ENCODE results near the gene CACNA2D3.

Gene CACNA2D3

GRCh38 chr3:54494209-54494608 lies 371.9 kb downstream of the CACNA2D3 start:
- no peak overlapping the region for H3K4me2 ChIP-seq (ENCODE audit: low read length)
- no peaks in the 10 kb centered on the region for H3K4me1 ChIP-seq (ENCODE audit: control insufficient read depth, low read depth, low read length)
- H2BK15ac ChIP-seq (replicated peaks; ENCODE audit: low read depth), result no peak overlapping the region
- DNase-seq, result no peak
- H4K8ac ChIP-seq (ENCODE audit: low read depth, low read length), result no peak overlapping the region
- H3K27ac ChIP-seq (ENCODE audit: low read depth, low read length), result no peak overlapping the region
- no CpG with 5 or more reads among the region's 4 CpGs for WGBS (ENCODE audit: extremely low coverage, insufficient coverage, low lambda C conversion rate)
- H4K5ac ChIP-seq (ENCODE audit: low read length), result no peak overlapping the region
- no peak overlapping the region for H2BK5ac ChIP-seq (ENCODE audit: low read length)
- no peak overlapping the region for H3K9ac ChIP-seq (ENCODE audit: low read length)
- H3K79me2 ChIP-seq (ENCODE audit: control insufficient read depth, insufficient read depth, low read length), result no peaks in the 10 kb centered on the region
- H3K18ac ChIP-seq (ENCODE audit: low read length), result no peak overlapping the region
- H3K23ac ChIP-seq (ENCODE audit: low read length), result no peak overlapping the region
- no peak overlapping the region for H2BK120ac ChIP-seq (ENCODE audit: low read depth, low read length)
- H3K4ac ChIP-seq (ENCODE audit: low read depth, low read length), result no peak overlapping the region
- no peaks in the 10 kb centered on the region for H3K36me3 ChIP-seq (ENCODE audit: control insufficient read depth, insufficient read depth, low read length)
- no peak overlapping the region for H2AK5ac ChIP-seq (ENCODE audit: low read length)
- H3K4me3 ChIP-seq (ENCODE audit: low read length), result no peak overlapping the region
- no peaks in the 10 kb centered on the region for H3K79me1 ChIP-seq (ENCODE audit: low read length)
- no peak overlapping the region for H3K56ac ChIP-seq (ENCODE audit: low read length)
- no peaks in the 10 kb centered on the region for H3K27me3 ChIP-seq (ENCODE audit: insufficient read depth, low read length, poor library complexity)

- no CpG with 5 or more reads among the region's 3 CpGs for WGBS (ENCODE audit: extremely low coverage, insufficient coverage, low lambda C conversion rate)
- H3K27me3 ChIP-seq (ENCODE audit: insufficient read depth, low read length, poor library complexity), result no peaks in the 10 kb centered on the region
- H4K5ac ChIP-seq (ENCODE audit: low read length), result no peak overlapping the region
- H3K27ac ChIP-seq (ENCODE audit: low read depth, low read length), result no peak overlapping the region
- H3K4me3 ChIP-seq (ENCODE audit: low read length), result no peak overlapping the region
- no peaks in the 10 kb centered on the region for H3K36me3 ChIP-seq (ENCODE audit: control insufficient read depth, insufficient read depth, low read length)
- no peak overlapping the region for H2AK5ac ChIP-seq (ENCODE audit: low read length)
- no peaks in the 10 kb centered on the region for H3K79me2 ChIP-seq (ENCODE audit: control insufficient read depth, insufficient read depth, low read length)
- H2BK120ac ChIP-seq (ENCODE audit: low read depth, low read length), result no peak overlapping the region
- H4K8ac ChIP-seq (ENCODE audit: low read depth, low read length), result no peak overlapping the region
- no peak overlapping the region for H3K18ac ChIP-seq (ENCODE audit: low read length)
- no peak overlapping the region for H2BK5ac ChIP-seq (ENCODE audit: low read length)
- H3K4me2 ChIP-seq (ENCODE audit: low read length), result no peak overlapping the region
- H3K4me1 ChIP-seq (ENCODE audit: control insufficient read depth, low read depth, low read length), result no peaks in the 10 kb centered on the region
- H3K9ac ChIP-seq (ENCODE audit: low read length), result no peak overlapping the region
- no peak overlapping the region for H3K56ac ChIP-seq (ENCODE audit: low read length)
- no peak overlapping the region for H2BK15ac ChIP-seq (replicated peaks; ENCODE audit: low read depth)
- no peak overlapping the region for H3K4ac ChIP-seq (ENCODE audit: low read depth, low read length)
- no peak for DNase-seq
- H3K23ac ChIP-seq (ENCODE audit: low read length), result no peak overlapping the region
- no peaks in the 10 kb centered on the region for H3K79me1 ChIP-seq (ENCODE audit: low read length)
Measured at GRCh38 chr3:54506603-54507002, 384.3 kb downstream of the CACNA2D3 start.

DNA sequence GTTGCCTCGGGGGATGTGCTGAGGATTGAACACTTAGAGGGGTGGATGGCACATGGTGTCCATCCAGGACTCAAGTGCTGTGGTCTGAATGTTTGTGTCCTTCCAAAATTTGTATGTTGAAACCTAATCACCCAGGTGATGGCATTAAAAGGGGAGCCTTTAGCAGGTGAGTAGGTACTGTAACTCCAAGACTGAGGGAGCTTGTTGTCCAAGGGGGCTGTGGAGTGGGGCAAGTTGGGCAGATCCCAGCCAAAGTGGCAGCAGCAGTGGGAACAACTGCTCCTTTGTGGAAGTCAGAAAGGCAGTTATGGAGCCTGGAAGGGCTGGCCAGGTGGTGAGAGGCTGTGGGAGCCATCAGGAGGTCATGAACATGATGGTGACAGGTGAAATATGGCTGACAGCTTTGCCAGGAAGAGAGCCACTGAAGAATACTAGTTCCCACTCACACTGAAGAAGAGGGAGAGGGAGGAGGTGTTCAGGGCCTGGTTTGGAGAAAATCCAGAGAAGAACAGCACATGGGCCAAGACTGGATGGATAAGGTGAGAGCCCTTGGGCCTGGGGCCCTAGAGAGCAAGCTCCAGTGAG lies 385.6 kb downstream of the CACNA2D3 start:
- DNase-seq, result no peak
- Histone ChIP-seq H3K4ac (ENCODE audit: low read depth, low read length) (no peak overlapping the region), H3K18ac (ENCODE audit: low read length) (no peak overlapping the region), H4K8ac (ENCODE audit: low read depth, low read length) (no peak overlapping the region), H3K4me1 (ENCODE audit: control insufficient read depth, low read depth, low read length) (no peaks in the 10 kb centered on the region), H3K9ac (ENCODE audit: low read length) (no peak overlapping the region), H3K23ac (ENCODE audit: low read length) (no peak overlapping the region), H2AK5ac (ENCODE audit: low read length) (no peak overlapping the region), H3K36me3 (ENCODE audit: control insufficient read depth, insufficient read depth, low read length) (no peaks in the 10 kb centered on the region), H2BK120ac (ENCODE audit: low read depth, low read length) (no peak overlapping the region), H3K79me2 (ENCODE audit: control insufficient read depth, insufficient read depth, low read length) (no peaks in the 10 kb centered on the region), H3K4me2 (ENCODE audit: low read length) (no peak overlapping the region), H2BK5ac (ENCODE audit: low read length) (no peak overlapping the region), H4K5ac (ENCODE audit: low read length) (no peak overlapping the region), H2BK15ac (replicated peaks; ENCODE audit: low read depth) (no peak overlapping the region), H3K4me3 (ENCODE audit: low read length) (no peak overlapping the region), H3K27ac (ENCODE audit: low read depth, low read length) (no peak overlapping the region), H3K79me1 (ENCODE audit: low read length) (no peaks in the 10 kb centered on the region), H3K27me3 (ENCODE audit: insufficient read depth, low read length, poor library complexity) (no peaks in the 10 kb centered on the region), H3K56ac (ENCODE audit: low read length) (no peak overlapping the region)
- WGBS (ENCODE audit: extremely low coverage, insufficient coverage, low lambda C conversion rate), result no CpG with 5 or more reads among the region's 1 CpG

- Histone ChIP-seq H3K36me3 (ENCODE audit: control insufficient read depth, insufficient read depth, low read length) (no peaks in the 10 kb centered on the region), H2AK5ac (ENCODE audit: low read length) (no peak overlapping the region), H3K27ac (ENCODE audit: low read depth, low read length) (no peak overlapping the region), H3K27me3 (ENCODE audit: insufficient read depth, low read length, poor library complexity) (no peaks in the 10 kb centered on the region), H2BK120ac (ENCODE audit: low read depth, low read length) (no peak overlapping the region), H3K9ac (ENCODE audit: low read length) (no peak overlapping the region), H3K56ac (ENCODE audit: low read length) (no peak overlapping the region), H3K79me1 (ENCODE audit: low read length) (no peaks in the 10 kb centered on the region), H3K79me2 (ENCODE audit: control insufficient read depth, insufficient read depth, low read length) (no peaks in the 10 kb centered on the region), H3K4ac (ENCODE audit: low read depth, low read length) (no peak overlapping the region), H3K4me2 (ENCODE audit: low read length) (no peak overlapping the region), H2BK5ac (ENCODE audit: low read length) (no peak overlapping the region), H3K4me1 (ENCODE audit: control insufficient read depth, low read depth, low read length) (no peaks in the 10 kb centered on the region), H4K5ac (ENCODE audit: low read length) (no peak overlapping the region), H2BK15ac (replicated peaks; ENCODE audit: low read depth) (no peak overlapping the region), H4K8ac (ENCODE audit: low read depth, low read length) (no peak overlapping the region), H3K23ac (ENCODE audit: low read length) (no peak overlapping the region), H3K18ac (ENCODE audit: low read length) (no peak overlapping the region), H3K4me3 (ENCODE audit: low read length) (no peak overlapping the region)
- DNase-seq, result no peak
- WGBS (ENCODE audit: extremely low coverage, insufficient coverage, low lambda C conversion rate), result no CpG with 5 or more reads among the region's 2 CpGs
Measured at GRCh38 chr3:54510506-54510905, 388.2 kb downstream of the CACNA2D3 start.

- no peak overlapping the region for H2BK120ac ChIP-seq (ENCODE audit: low read depth, low read length)
- H4K5ac ChIP-seq (ENCODE audit: low read length), result no peak overlapping the region
- no peak overlapping the region for H3K9ac ChIP-seq (ENCODE audit: low read length)
- no peak overlapping the region for H3K4ac ChIP-seq (ENCODE audit: low read depth, low read length)
- no peak for DNase-seq
- no peak overlapping the region for H3K4me3 ChIP-seq (ENCODE audit: low read length)
- no peaks in the 10 kb centered on the region for H3K36me3 ChIP-seq (ENCODE audit: control insufficient read depth, insufficient read depth, low read length)
- no peak overlapping the region for H3K4me2 ChIP-seq (ENCODE audit: low read length)
- WGBS (ENCODE audit: extremely low coverage, insufficient coverage, low lambda C conversion rate), result no CpG with 5 or more reads among the region's 4 CpGs
- no peak overlapping the region for H3K23ac ChIP-seq (ENCODE audit: low read length)
- no peak overlapping the region for H3K18ac ChIP-seq (ENCODE audit: low read length)
- no peaks in the 10 kb centered on the region for H3K79me1 ChIP-seq (ENCODE audit: low read length)
- H3K27ac ChIP-seq (ENCODE audit: low read depth, low read length), result no peak overlapping the region
- no peak overlapping the region for H4K8ac ChIP-seq (ENCODE audit: low read depth, low read length)
- H3K56ac ChIP-seq (ENCODE audit: low read length), result no peak overlapping the region
- no peak overlapping the region for H2BK15ac ChIP-seq (replicated peaks; ENCODE audit: low read depth)
- H2AK5ac ChIP-seq (ENCODE audit: low read length), result no peak overlapping the region
- H3K4me1 ChIP-seq (ENCODE audit: control insufficient read depth, low read depth, low read length), result no peaks in the 10 kb centered on the region
- H3K27me3 ChIP-seq (ENCODE audit: insufficient read depth, low read length, poor library complexity), result no peaks in the 10 kb centered on the region
- H3K79me2 ChIP-seq (ENCODE audit: control insufficient read depth, insufficient read depth, low read length), result no peaks in the 10 kb centered on the region
- H2BK5ac ChIP-seq (ENCODE audit: low read length), result no peak overlapping the region
Measured at GRCh38 chr3:54511766-54512365, 389.5 kb downstream of the CACNA2D3 start.

DNA sequence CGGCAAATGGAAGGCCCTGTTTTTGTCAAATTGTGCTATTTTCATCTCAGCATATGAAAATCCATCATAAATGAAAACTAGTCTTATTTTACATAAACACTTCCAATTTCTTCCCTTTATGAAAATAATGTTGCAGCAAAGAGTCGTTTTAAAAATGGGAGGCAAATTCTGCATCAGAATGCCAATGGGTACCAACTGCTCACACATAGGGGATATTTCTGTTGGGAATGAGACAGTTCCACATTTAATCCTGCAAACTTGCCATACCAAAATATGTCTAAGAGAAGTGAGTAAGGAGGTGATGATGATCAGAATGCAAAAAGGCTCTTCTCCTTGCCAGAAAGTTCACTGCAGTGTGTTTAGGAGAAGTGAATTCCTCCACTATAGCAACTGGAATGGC lies 391.7 kb downstream of the CACNA2D3 start:
- no peaks in the 10 kb centered on the region for H3K79me2 ChIP-seq (ENCODE audit: control insufficient read depth, insufficient read depth, low read length)
- no peaks in the 10 kb centered on the region for H3K36me3 ChIP-seq (ENCODE audit: control insufficient read depth, insufficient read depth, low read length)
- no peak overlapping the region for H3K56ac ChIP-seq (ENCODE audit: low read length)
- H3K27me3 ChIP-seq (ENCODE audit: insufficient read depth, low read length, poor library complexity), result no peaks in the 10 kb centered on the region
- no peak overlapping the region for H2BK15ac ChIP-seq (replicated peaks; ENCODE audit: low read depth)
- H3K18ac ChIP-seq (ENCODE audit: low read length), result no peak overlapping the region
- no CpG with 5 or more reads among the region's 2 CpGs for WGBS (ENCODE audit: extremely low coverage, insufficient coverage, low lambda C conversion rate)
- no peak overlapping the region for H3K9ac ChIP-seq (ENCODE audit: low read length)
- H2AK5ac ChIP-seq (ENCODE audit: low read length), result no peak overlapping the region
- H3K4me2 ChIP-seq (ENCODE audit: low read length), result no peak overlapping the region
- H3K27ac ChIP-seq (ENCODE audit: low read depth, low read length), result no peak overlapping the region
- no peak overlapping the region for H3K23ac ChIP-seq (ENCODE audit: low read length)
- no peak overlapping the region for H4K8ac ChIP-seq (ENCODE audit: low read depth, low read length)
- H4K5ac ChIP-seq (ENCODE audit: low read length), result no peak overlapping the region
- H3K4ac ChIP-seq (ENCODE audit: low read depth, low read length), result no peak overlapping the region
- no peak overlapping the region for H2BK5ac ChIP-seq (ENCODE audit: low read length)
- no peaks in the 10 kb centered on the region for H3K79me1 ChIP-seq (ENCODE audit: low read length)
- H3K4me3 ChIP-seq (ENCODE audit: low read length), result no peak overlapping the region
- no peak overlapping the region for H2BK120ac ChIP-seq (ENCODE audit: low read depth, low read length)
- DNase-seq, result no peak
- H3K4me1 ChIP-seq (ENCODE audit: control insufficient read depth, low read depth, low read length), result no peaks in the 10 kb centered on the region
